ENCODE results near the gene NKX6-2. TPM values are rescaled to one million over a fixed set of nuclear protein-coding genes. Genes with fewer than 3 reads are reported as not detected.

The NKX6-2 gene
- total RNA-seq, 1 experiment from 2014 or later: not detected

DNA sequence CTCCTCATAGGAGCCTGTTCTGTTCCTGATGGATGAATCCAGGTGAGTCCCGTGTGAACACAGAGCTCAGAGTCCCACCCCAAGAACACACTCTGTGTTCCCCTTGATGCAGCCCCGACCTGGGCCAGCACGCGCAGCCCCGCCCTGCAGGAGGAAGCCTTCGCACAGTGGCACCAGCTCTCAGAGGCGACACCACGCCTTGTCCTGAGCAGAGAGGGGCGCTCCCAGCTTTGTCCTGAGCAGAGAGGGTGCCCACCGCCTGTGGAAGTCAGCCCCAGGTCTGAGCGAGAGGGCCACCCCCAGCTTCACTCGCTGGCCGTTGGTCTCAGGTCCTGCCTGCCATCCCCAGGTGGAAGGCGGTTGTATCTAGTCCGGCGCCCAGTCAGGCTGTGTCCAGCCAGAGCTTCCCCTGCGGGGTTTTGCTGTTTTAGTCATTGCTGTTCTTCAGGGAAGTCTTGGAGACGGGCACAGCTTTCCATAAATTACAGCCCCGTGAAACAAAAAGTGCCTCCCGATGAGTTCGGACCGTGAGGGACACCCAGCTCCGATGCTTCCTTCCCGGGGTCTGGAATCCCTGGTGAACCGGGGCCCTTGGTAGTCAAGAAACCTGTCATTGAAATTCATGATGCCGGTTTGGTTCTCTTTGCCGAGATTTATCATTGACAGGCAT lies 43.6 kb downstream of the NKX6-2 start:
- DNase-seq: no peak
- Histone ChIP-seq H3K9ac (ENCODE audit: low read length) (no peak overlapping the region), H3K79me2 (ENCODE audit: low read length) (no peaks in the 10 kb centered on the region), H3K27me3 (ENCODE audit: low read length) (no peaks in the 10 kb centered on the region), H3K36me3 (ENCODE audit: insufficient read depth, low read length) (no peaks in the 10 kb centered on the region), H3K4me3 (ENCODE audit: low read length) (no peak overlapping the region), H3K27ac (ENCODE audit: low read length) (no peak overlapping the region), H3K4me1 (ENCODE audit: low read length) (no peaks in the 10 kb centered on the region), H3K9me2 (replicated peaks; ENCODE audit: insufficient read depth, low read length) (no peaks in the 10 kb centered on the region), H3K9me3 (ENCODE audit: low read length) (no peaks in the 10 kb centered on the region), H2AFZ (ENCODE audit: low read length) (no peak overlapping the region), H3K4me2 (ENCODE audit: low read depth, low read length, poor library complexity, severe bottlenecking) (no peak overlapping the region), H4K20me1 (ENCODE audit: insufficient read depth, low read depth, low read length) (no peaks in the 10 kb centered on the region; the same call in 1 of the 2 replicates)

DNA sequence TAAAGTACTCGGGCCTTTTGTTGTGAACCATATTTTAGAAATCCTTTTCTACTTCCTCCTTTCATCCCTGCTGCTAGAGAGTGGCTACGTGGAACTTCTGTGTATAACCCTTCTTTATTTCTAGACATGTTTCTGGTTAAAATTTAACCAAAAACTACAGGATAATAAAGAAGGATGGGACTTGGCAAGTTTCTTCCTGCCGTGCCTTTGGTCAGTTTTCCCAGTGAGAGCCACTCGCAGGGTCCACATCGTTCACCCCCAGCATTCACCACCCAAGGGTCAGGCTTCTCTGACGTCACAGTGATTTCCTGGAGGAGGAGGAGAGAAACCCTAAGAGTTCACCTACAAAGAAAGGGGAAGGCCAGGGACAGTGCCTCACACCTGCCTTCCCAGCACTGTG lies 45.4 kb downstream of the NKX6-2 start:
- no peaks in the 10 kb centered on the region for H3K79me2 ChIP-seq (ENCODE audit: low read length)
- DNase-seq: no peak
- H3K9ac ChIP-seq (ENCODE audit: low read length): no peak overlapping the region
- no peak overlapping the region for H2AFZ ChIP-seq (ENCODE audit: low read length)
- no peak overlapping the region for H3K4me3 ChIP-seq (ENCODE audit: low read length)
- no peaks in the 10 kb centered on the region for H3K27me3 ChIP-seq (ENCODE audit: low read length)
- no peaks in the 10 kb centered on the region for H3K9me2 ChIP-seq (replicated peaks; ENCODE audit: insufficient read depth, low read length)
- no peaks in the 10 kb centered on the region for H3K36me3 ChIP-seq (ENCODE audit: insufficient read depth, low read length)
- no peaks in the 10 kb centered on the region; the same call in 1 of the 2 replicates for H4K20me1 ChIP-seq (ENCODE audit: insufficient read depth, low read depth, low read length)
- no peaks in the 10 kb centered on the region for H3K9me3 ChIP-seq (ENCODE audit: low read length)
- no peak overlapping the region for H3K4me2 ChIP-seq (ENCODE audit: low read depth, low read length, poor library complexity, severe bottlenecking)
- no peak overlapping the region for H3K27ac ChIP-seq (ENCODE audit: low read length)
- no peaks in the 10 kb centered on the region for H3K4me1 ChIP-seq (ENCODE audit: low read length)

GRCh38 chr10:132739225-132739613 lies 46.7 kb downstream of the NKX6-2 start:
- Histone ChIP-seq H3K4me3 (ENCODE audit: low read length) (no peak overlapping the region), H4K20me1 (ENCODE audit: insufficient read depth, low read depth, low read length) (no peaks in the 10 kb centered on the region; the same call in 1 of the 2 replicates), H3K4me1 (ENCODE audit: low read length) (no peaks in the 10 kb centered on the region), H3K27me3 (ENCODE audit: low read length) (no peaks in the 10 kb centered on the region), H3K4me2 (ENCODE audit: low read depth, low read length, poor library complexity, severe bottlenecking) (no peak overlapping the region), H2AFZ (ENCODE audit: low read length) (no peak overlapping the region), H3K9me2 (replicated peaks; ENCODE audit: insufficient read depth, low read length) (no peaks in the 10 kb centered on the region), H3K9me3 (ENCODE audit: low read length) (no peaks in the 10 kb centered on the region), H3K79me2 (ENCODE audit: low read length) (no peaks in the 10 kb centered on the region), H3K36me3 (ENCODE audit: insufficient read depth, low read length) (no peaks in the 10 kb centered on the region), H3K27ac (ENCODE audit: low read length) (no peak overlapping the region), H3K9ac (ENCODE audit: low read length) (no peak overlapping the region)
- DNase-seq: no peak

DNA sequence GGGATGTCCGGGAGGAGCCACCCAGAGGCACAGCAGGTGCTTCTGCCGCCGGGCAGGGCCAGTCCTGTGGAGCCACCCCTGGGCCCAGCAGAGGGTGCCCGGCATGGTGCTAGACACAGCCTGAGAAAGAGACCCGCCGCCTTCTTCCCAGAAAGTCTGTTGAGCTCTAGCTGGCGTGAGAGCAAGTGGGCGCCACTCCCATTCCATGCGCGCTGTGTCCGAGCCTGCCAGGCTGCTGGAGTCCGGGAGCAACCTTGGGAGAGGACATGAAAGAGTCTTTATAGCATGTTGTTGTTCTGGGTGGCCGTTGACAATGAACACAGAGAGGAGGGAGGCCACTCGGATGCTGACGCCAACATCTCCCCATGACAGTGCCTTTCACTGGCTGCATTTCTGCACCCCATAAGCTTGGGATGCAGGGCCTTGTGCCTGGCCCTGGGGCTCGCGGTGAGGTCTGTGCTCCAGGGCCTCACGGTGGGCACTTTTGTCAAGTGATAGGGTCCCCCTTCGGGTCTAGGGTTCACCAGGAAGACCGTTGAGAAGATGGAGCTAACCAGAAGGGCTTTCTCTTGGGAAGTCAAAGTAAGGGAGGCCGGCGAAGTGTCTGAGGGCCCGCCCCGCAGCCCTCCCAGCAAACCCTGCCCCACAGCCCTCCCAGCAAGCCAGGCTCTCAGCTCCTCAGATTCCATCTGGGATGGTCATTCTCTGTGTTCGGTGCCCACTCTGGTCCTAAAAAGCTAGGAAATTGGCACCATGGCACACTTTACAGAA lies 47.3 kb downstream of the NKX6-2 start:
- Histone ChIP-seq H4K20me1 (ENCODE audit: insufficient read depth, low read depth, low read length) (no peaks in the 10 kb centered on the region; the same call in 1 of the 2 replicates), H3K27me3 (ENCODE audit: low read length) (no peaks in the 10 kb centered on the region), H3K9me2 (replicated peaks; ENCODE audit: insufficient read depth, low read length) (no peaks in the 10 kb centered on the region), H3K36me3 (ENCODE audit: insufficient read depth, low read length) (no peaks in the 10 kb centered on the region), H3K79me2 (ENCODE audit: low read length) (no peaks in the 10 kb centered on the region), H3K27ac (ENCODE audit: low read length) (no peak overlapping the region), H2AFZ (ENCODE audit: low read length) (no peak overlapping the region), H3K9ac (ENCODE audit: low read length) (no peak overlapping the region), H3K4me2 (ENCODE audit: low read depth, low read length, poor library complexity, severe bottlenecking) (no peak overlapping the region), H3K9me3 (ENCODE audit: low read length) (no peaks in the 10 kb centered on the region), H3K4me1 (ENCODE audit: low read length) (no peaks in the 10 kb centered on the region), H3K4me3 (ENCODE audit: low read length) (no peak overlapping the region)
- no peak for DNase-seq

GRCh38 chr10:132737390-132738048 lies 48.4 kb downstream of the NKX6-2 start:
- no peak overlapping the region for H3K9ac ChIP-seq (ENCODE audit: low read length)
- H3K9me2 ChIP-seq (replicated peaks; ENCODE audit: insufficient read depth, low read length): no peaks in the 10 kb centered on the region
- H3K4me3 ChIP-seq (ENCODE audit: low read length): no peak overlapping the region
- H4K20me1 ChIP-seq (ENCODE audit: insufficient read depth, low read depth, low read length): no peaks in the 10 kb centered on the region; the same call in 1 of the 2 replicates
- H2AFZ ChIP-seq (ENCODE audit: low read length): no peak overlapping the region
- no peak for DNase-seq
- H3K27ac ChIP-seq (ENCODE audit: low read length): no peak overlapping the region
- H3K36me3 ChIP-seq (ENCODE audit: insufficient read depth, low read length): no peaks in the 10 kb centered on the region
- H3K79me2 ChIP-seq (ENCODE audit: low read length): no peaks in the 10 kb centered on the region
- no peaks in the 10 kb centered on the region for H3K27me3 ChIP-seq (ENCODE audit: low read length)
- no peaks in the 10 kb centered on the region for H3K9me3 ChIP-seq (ENCODE audit: low read length)
- H3K4me1 ChIP-seq (ENCODE audit: low read length): no peaks in the 10 kb centered on the region
- H3K4me2 ChIP-seq (ENCODE audit: low read depth, low read length, poor library complexity, severe bottlenecking): no peak overlapping the region

DNA sequence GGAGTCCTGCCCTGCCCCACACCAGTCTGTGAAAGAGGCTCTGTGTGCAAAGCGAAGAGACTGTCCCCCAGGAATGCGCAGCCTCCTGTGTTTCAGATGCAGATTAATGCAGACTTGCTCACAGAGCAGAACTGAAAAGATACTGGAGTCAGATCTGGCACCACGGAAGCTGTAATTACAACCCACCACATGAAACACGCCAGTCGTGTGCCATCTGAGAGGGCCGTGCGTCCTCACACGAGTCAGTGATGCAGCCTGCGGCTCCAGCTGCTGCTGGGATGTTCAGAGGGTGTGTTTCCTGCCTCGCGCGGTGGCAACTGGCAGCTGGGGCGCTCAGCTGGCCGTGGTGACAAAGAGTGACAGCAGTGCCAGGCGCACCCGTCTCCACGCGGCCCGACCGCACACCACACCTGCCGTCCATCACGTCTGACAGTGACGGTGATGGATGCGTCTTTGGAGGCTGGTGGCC lies 50.0 kb downstream of the NKX6-2 start:
- H3K27ac ChIP-seq (ENCODE audit: low read length): no peak overlapping the region
- H3K4me1 ChIP-seq (ENCODE audit: low read length): no peaks in the 10 kb centered on the region
- H3K4me2 ChIP-seq (ENCODE audit: low read depth, low read length, poor library complexity, severe bottlenecking): no peak overlapping the region
- no peaks in the 10 kb centered on the region for H3K9me2 ChIP-seq (replicated peaks; ENCODE audit: insufficient read depth, low read length)
- no peak overlapping the region for H2AFZ ChIP-seq (ENCODE audit: low read length)
- no peak overlapping the region for H3K9ac ChIP-seq (ENCODE audit: low read length)
- no peaks in the 10 kb centered on the region for H3K79me2 ChIP-seq (ENCODE audit: low read length)
- no peaks in the 10 kb centered on the region for H3K36me3 ChIP-seq (ENCODE audit: insufficient read depth, low read length)
- H3K9me3 ChIP-seq (ENCODE audit: low read length): no peaks in the 10 kb centered on the region
- DNase-seq: no peak
- H4K20me1 ChIP-seq (ENCODE audit: insufficient read depth, low read depth, low read length): no peaks in the 10 kb centered on the region; the same call in 1 of the 2 replicates
- no peaks in the 10 kb centered on the region for H3K27me3 ChIP-seq (ENCODE audit: low read length)
- H3K4me3 ChIP-seq (ENCODE audit: low read length): no peak overlapping the region

DNA sequence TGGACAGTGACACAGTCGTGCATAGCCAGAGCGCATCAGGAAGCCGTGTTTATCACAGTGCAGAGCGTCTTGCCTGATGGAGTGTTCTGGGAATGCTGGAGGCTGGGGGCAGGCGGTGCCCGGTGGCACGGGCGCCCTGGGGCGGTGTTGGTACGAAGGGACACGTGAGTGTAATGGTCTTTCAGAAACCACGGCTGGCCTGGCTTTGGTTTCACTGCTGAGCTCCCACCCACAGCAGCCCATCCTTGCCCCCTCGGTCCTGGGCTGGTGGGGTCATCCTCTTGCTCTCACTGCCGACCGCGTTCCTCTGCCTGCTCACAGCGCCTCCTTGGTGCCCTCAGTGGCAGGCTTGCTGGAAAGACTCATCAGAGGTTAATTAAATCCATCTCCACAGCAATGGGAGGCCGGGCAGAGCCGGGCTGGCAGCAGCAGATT lies 50.6 kb downstream of the NKX6-2 start:
- no peaks in the 10 kb centered on the region for H3K4me1 ChIP-seq (ENCODE audit: low read length)
- H2AFZ ChIP-seq (ENCODE audit: low read length): no peak overlapping the region
- H4K20me1 ChIP-seq (ENCODE audit: insufficient read depth, low read depth, low read length): no peaks in the 10 kb centered on the region; the same call in 1 of the 2 replicates
- no peak overlapping the region for H3K4me3 ChIP-seq (ENCODE audit: low read length)
- no peak overlapping the region for H3K4me2 ChIP-seq (ENCODE audit: low read depth, low read length, poor library complexity, severe bottlenecking)
- no peaks in the 10 kb centered on the region for H3K79me2 ChIP-seq (ENCODE audit: low read length)
- no peak for DNase-seq
- no peaks in the 10 kb centered on the region for H3K9me3 ChIP-seq (ENCODE audit: low read length)
- no peaks in the 10 kb centered on the region for H3K9me2 ChIP-seq (replicated peaks; ENCODE audit: insufficient read depth, low read length)
- no peaks in the 10 kb centered on the region for H3K27me3 ChIP-seq (ENCODE audit: low read length)
- no peaks in the 10 kb centered on the region for H3K36me3 ChIP-seq (ENCODE audit: insufficient read depth, low read length)
- H3K9ac ChIP-seq (ENCODE audit: low read length): no peak overlapping the region
- no peak overlapping the region for H3K27ac ChIP-seq (ENCODE audit: low read length)

- DNase-seq: no peak
- Histone ChIP-seq H4K20me1 (ENCODE audit: insufficient read depth, low read depth, low read length) (no peaks in the 10 kb centered on the region), H3K9ac (ENCODE audit: low read length) (no peak overlapping the region), H3K4me1 (ENCODE audit: low read length) (no peaks in the 10 kb centered on the region), H3K9me2 (replicated peaks; ENCODE audit: insufficient read depth, low read length) (no peaks in the 10 kb centered on the region), H3K27ac (ENCODE audit: low read length) (no peak overlapping the region), H3K79me2 (ENCODE audit: low read length) (no peaks in the 10 kb centered on the region), H2AFZ (ENCODE audit: low read length) (no peak overlapping the region), H3K4me3 (ENCODE audit: low read length) (no peak overlapping the region), H3K9me3 (ENCODE audit: low read length) (no peaks in the 10 kb centered on the region), H3K27me3 (ENCODE audit: low read length) (no peaks in the 10 kb centered on the region), H3K36me3 (ENCODE audit: insufficient read depth, low read length) (no peaks in the 10 kb centered on the region), H3K4me2 (ENCODE audit: low read depth, low read length, poor library complexity, severe bottlenecking) (no peak overlapping the region)
Observed at GRCh38 chr10:132733926-132734325, 52.0 kb downstream of the NKX6-2 start.

Measured in Karpas-422 (cell line).